ENCODE results near the gene DBNDD1.

Gene DBNDD1

DNA sequence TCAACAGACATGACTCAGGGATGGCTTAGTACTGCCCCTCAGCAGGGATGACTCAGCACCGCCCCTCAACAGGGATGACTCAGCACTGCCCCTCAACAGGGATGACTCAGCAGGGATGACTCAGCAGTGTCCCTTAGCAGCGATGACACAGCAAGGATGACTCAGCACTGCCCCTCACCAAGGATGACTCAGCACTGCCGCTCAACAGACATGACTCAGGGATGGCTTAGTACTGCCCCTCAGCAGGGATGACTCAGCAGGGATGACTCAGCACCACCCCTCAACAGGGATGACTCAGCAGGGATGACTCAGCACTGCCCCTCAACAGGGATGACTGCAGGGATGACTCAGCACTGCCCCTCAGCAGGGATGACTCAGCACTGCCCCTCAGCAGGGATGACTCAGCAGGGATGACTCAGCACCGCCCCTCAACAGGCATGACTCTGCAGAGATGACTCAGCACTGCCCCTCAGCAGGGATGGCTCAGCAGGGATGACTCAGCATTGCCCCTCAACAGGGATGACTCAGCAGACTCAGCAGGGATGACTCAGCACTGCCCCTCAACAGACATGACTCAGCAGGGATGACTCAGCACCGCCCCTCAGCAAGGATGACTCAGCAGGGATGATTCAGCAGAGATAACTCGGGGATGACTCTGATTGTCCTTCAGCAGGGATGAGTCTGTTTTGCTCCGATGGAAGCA, 23.6 kb downstream of the DBNDD1 start:
- peaks cover 21% of the 10 kb centered on the region for H3K9me3 Mint-ChIP-seq
- peak; percentile 70 for DNase-seq
- peaks cover 90% of the 10 kb centered on the region for H3K36me3 Mint-ChIP-seq (ENCODE audit: low read depth)

DNA sequence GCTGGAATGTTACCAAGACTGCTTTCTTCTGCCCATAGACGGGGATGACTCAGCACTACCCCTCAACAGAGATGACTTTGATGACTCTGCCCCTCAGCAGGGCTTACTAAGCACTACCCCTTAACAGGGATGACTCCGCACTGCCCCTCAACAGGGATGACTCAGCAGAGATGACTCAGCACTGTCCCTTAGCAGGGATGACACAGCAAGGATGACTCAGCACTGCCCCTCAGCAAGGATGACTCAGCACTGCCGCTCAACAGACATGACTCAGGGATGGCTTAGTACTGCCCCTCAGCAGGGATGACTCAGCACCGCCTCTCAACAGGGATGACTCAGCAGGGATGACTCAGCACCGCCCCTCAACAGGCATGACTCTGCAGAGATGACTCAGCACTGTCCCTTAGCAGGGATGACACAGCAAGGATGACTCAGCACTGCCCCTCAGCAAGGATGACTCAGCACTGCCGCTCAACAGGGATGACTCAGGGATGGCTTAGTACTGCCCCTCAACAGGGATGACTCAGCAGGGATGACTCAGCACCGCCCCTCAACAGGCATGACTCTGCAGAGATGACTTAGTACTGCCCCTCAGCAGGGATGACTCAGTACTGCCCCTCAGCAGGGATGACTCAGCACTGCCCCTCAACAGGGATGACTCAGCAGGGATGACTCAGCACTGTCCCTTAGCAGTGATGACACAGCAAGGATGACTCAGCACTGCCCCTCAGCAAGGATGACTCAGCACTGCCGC, 24.4 kb downstream of the DBNDD1 start:
- Mint-ChIP-seq H3K27ac (peak overlapping the region; percentile 99), H3K4me1 (ENCODE audit: low read depth) (peaks cover 19% of the 10 kb centered on the region), H3K9me3 (peaks cover 21% of the 10 kb centered on the region), H3K27me3 (peaks cover 14% of the 10 kb centered on the region), H3K4me3 (peak overlapping the region; percentile 71), H3K36me3 (ENCODE audit: low read depth) (peaks cover 90% of the 10 kb centered on the region)
- peak; percentile 67 for DNase-seq

More for the DNA sequence above, 23.6 kb downstream of the DBNDD1 start:
- H3K4me3 Mint-ChIP-seq, result peak overlapping the region; percentile 71
- H3K4me1 Mint-ChIP-seq (ENCODE audit: low read depth), result peaks cover 19% of the 10 kb centered on the region
- peaks cover 14% of the 10 kb centered on the region for H3K27me3 Mint-ChIP-seq
- H3K27ac Mint-ChIP-seq, result peak overlapping the region; percentile 99

DNA sequence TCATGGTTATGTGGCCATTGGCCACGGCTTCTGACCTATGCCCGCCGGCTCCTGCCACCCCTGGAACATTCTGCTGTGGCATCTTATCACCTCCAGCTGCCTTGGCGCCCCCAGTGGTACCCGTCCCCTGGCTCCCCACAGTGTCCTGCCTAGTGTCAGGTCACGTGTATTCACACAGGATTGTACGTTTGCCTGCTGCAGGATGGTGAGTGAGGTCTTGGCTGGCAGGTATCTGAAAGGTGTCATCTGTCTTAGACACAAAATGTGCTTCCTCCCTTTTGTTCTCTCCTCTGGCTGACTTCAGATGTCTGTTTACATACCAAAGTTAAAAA, 24.9 kb downstream of the DBNDD1 start:
- Mint-ChIP-seq H3K36me3 (ENCODE audit: low read depth) (peaks cover 89% of the 10 kb centered on the region), H3K27ac (peak overlapping the region; percentile 99), H3K4me1 (ENCODE audit: low read depth) (peaks cover 19% of the 10 kb centered on the region), H3K4me3 (peak overlapping the region; percentile 71), H3K27me3 (peaks cover 14% of the 10 kb centered on the region), H3K9me3 (peaks cover 21% of the 10 kb centered on the region)
- no peak for DNase-seq

DNA sequence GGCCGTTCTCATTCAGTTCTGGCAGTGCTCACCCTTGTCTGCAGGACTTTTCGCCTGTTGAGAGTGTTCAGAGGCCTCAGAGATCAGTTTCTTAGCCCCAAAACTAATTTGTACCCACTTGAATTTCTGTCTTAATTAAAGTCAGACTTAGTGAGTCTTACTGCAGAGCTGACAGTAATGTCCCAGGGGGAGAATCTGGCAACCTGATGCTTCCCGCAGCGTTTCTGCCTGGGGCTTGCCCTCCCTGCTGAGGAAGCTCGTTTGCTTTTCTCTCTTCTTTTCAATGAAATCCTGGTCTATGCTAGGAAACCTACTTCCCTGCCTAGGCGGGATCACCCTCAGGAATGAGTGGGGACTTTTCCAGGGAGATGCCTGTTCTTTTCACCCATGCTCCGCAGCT, 25.3 kb downstream of the DBNDD1 start:
- peaks cover 21% of the 10 kb centered on the region for H3K9me3 Mint-ChIP-seq
- H3K4me1 Mint-ChIP-seq (ENCODE audit: low read depth), result peaks cover 19% of the 10 kb centered on the region
- H3K27me3 Mint-ChIP-seq, result peaks cover 14% of the 10 kb centered on the region
- peak overlapping the region; percentile 99 for H3K27ac Mint-ChIP-seq
- no peak for DNase-seq
- peaks cover 89% of the 10 kb centered on the region for H3K36me3 Mint-ChIP-seq (ENCODE audit: low read depth)
- no peak overlapping the region for H3K4me3 Mint-ChIP-seq

DNA sequence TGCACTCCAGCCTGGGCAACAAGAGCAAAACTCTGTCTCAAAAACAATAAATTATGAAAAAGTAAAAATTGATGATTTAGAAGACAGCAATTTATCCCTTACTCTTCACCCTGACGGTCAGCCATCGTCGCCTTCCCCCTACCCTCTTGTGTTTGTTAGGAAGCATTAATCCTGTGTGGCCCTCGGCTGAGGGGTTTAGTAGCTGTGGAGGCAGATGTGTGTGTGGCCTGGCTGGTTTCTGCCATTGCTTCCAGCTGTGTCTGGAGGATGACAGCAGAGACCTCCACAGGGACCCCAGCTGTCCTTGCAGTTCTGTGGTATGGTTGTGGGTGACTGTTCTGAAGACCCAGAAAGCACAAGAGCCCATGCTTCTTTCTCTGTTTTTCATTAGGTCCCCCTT, 25.9 kb downstream of the DBNDD1 start:
- Mint-ChIP-seq H3K4me3 (no peak overlapping the region), H3K4me1 (ENCODE audit: low read depth) (peaks cover 19% of the 10 kb centered on the region), H3K27me3 (peaks cover 14% of the 10 kb centered on the region), H3K36me3 (ENCODE audit: low read depth) (peaks cover 89% of the 10 kb centered on the region), H3K9me3 (peaks cover 21% of the 10 kb centered on the region), H3K27ac (peak overlapping the region; percentile 99)
- no peak for DNase-seq

DNA sequence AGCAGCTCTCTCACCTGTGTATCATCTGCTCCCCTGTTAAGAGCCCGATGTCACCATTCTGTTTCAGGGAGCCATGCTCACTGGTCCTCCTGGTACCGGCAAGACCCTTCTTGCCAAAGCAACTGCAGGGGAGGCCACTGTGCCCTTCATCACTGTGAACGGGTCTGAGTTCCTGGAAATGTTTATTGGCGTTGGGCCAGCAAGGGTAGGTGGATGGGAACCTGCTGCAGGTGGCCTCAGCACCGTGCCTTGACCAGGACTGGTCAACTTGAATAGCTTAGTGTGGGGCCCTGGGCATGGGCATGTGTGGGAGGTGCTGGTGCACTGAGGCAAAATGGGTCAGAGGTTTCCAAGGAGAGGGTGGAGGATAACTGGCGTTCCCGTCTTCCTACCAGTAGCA, 28.5 kb downstream of the DBNDD1 start:
- peaks cover 14% of the 10 kb centered on the region for H3K9me3 Mint-ChIP-seq
- H3K27me3 Mint-ChIP-seq, result peaks cover 12% of the 10 kb centered on the region
- DNase-seq, result no peak
- H3K4me1 Mint-ChIP-seq (ENCODE audit: low read depth), result peaks cover 11% of the 10 kb centered on the region
- H3K27ac Mint-ChIP-seq, result no peak overlapping the region
- H3K36me3 Mint-ChIP-seq (ENCODE audit: low read depth), result peaks cover 95% of the 10 kb centered on the region
- no peak overlapping the region for H3K4me3 Mint-ChIP-seq

DNA sequence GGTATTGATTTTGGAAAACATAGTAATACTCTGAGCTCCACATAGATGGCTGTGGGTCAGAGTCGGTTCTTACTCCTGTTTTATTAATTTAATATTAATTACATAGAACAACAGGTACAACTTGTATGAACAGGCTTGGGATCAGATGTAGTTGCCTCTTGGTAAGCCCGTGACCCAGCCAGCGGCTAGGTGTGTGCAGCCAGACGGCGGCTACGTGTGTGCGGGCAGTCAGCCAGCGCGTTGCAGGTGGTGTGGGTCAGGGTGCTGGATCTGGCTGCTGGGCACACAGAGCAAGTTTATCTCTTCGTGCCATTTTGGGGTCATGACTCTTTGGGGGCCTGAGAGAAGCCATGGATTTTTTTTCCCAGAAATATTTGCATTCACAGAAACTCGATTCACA, 30.3 kb downstream of the DBNDD1 start:
- no peak overlapping the region for H3K27ac Mint-ChIP-seq
- no peak for DNase-seq
- H3K9me3 Mint-ChIP-seq, result peaks cover 2% of the 10 kb centered on the region
- H3K4me3 Mint-ChIP-seq, result no peak overlapping the region
- H3K27me3 Mint-ChIP-seq, result no peaks in the 10 kb centered on the region
- peaks cover 4% of the 10 kb centered on the region for H3K4me1 Mint-ChIP-seq (ENCODE audit: low read depth)
- peaks cover 93% of the 10 kb centered on the region for H3K36me3 Mint-ChIP-seq (ENCODE audit: low read depth)

DNA sequence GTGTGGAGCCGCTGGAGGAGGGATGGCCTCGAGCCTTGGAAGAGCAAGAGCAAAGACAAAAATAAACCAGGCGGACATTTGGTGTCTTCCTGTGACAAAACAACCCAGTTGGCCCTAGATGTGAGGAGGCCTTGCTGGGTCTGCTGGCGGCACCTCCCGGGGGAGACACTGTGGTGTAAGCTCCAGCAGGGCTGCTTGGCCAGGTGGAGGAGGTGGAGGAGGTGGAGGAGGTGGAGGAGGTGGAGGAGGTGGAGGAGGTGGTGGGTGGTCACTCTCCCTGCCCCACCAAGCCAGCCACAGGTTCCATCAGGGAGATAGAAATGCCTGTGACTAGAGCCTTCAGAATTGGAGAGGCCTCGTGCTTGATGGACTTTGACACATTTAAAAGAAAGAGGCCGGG, 32.1 kb downstream of the DBNDD1 start:
- Mint-ChIP-seq H3K36me3 (ENCODE audit: low read depth) (peaks cover 90% of the 10 kb centered on the region), H3K4me3 (no peak overlapping the region), H3K27ac (no peak overlapping the region), H3K4me1 (ENCODE audit: low read depth) (peaks cover 13% of the 10 kb centered on the region), H3K9me3 (no peaks in the 10 kb centered on the region), H3K27me3 (no peaks in the 10 kb centered on the region)
- DNase-seq, result no peak

DNA sequence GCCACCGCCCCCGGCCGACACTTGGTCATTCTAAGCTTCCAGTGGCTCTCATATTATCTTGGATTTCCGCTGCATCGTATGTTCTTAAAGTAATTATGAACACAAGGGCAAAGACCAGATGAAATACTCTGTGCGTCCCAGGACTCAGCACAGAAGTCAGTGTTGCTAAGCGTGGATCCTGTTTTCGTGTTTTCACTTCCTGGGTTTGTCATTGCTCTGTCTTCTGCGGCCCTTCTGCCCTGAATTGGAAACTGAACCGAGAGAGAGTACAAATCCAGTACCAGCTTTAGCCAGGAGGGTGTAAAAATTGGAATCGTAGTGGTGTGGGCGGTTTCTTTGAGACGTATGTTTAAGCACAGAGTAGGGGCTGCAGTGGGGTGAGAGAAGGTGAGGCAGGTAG, 32.7 kb downstream of the DBNDD1 start:
- Mint-ChIP-seq H3K9me3 (no peaks in the 10 kb centered on the region), H3K36me3 (ENCODE audit: low read depth) (peaks cover 90% of the 10 kb centered on the region), H3K27ac (no peak overlapping the region), H3K4me3 (no peak overlapping the region), H3K4me1 (ENCODE audit: low read depth) (peaks cover 16% of the 10 kb centered on the region), H3K27me3 (no peaks in the 10 kb centered on the region)
- no peak for DNase-seq

DNA sequence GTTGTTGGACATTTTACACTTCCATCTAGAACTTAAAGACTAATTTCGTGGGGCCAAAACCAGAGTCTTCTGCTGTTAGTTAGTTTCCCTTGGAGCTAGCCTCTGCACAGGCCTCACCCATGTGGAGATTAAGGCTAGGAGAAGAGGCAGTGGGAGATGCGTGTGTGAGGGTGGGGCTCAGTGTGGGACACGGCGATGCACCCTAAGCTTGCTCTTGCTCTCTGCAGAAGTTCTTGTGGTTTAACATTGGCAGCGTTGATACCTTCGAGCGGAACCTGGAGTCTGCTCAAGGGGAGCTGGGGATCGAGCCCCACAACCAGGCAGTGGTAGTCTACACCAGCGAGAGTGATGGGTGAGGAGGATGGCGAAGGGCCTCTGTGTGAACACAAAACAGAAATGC, 34.0 kb downstream of the DBNDD1 start:
- DNase-seq, result no peak
- peaks cover 23% of the 10 kb centered on the region for H3K4me1 Mint-ChIP-seq (ENCODE audit: low read depth)
- no peak overlapping the region for H3K4me3 Mint-ChIP-seq
- no peaks in the 10 kb centered on the region for H3K27me3 Mint-ChIP-seq
- H3K36me3 Mint-ChIP-seq (ENCODE audit: low read depth), result peaks cover 87% of the 10 kb centered on the region
- H3K9me3 Mint-ChIP-seq, result no peaks in the 10 kb centered on the region
- H3K27ac Mint-ChIP-seq, result no peak overlapping the region

DNA sequence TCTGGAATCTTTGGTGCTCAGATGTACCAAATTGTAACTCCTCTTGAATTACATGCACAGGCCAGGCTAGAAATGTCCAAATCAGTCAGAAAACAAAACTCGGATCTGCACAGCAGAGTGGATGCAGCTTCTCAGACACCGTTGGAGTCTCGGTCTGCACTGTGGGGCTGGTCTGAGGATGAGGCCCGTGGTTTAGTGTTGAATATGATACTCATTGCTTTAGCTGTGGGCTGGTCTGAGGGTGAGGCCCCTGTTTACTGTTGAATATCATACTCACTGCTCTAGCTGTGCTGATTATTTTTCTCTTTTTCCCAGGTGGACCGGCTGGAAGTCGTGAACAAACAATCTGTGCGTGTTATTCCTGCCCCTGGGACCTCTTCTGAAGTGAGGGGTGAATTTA, 35.0 kb downstream of the DBNDD1 start:
- Mint-ChIP-seq H3K4me3 (no peak overlapping the region), H3K4me1 (ENCODE audit: low read depth) (peaks cover 25% of the 10 kb centered on the region), H3K27ac (peak overlapping the region; percentile 66), H3K9me3 (no peaks in the 10 kb centered on the region), H3K27me3 (no peaks in the 10 kb centered on the region), H3K36me3 (ENCODE audit: low read depth) (peaks cover 89% of the 10 kb centered on the region)
- no peak for DNase-seq

DNA sequence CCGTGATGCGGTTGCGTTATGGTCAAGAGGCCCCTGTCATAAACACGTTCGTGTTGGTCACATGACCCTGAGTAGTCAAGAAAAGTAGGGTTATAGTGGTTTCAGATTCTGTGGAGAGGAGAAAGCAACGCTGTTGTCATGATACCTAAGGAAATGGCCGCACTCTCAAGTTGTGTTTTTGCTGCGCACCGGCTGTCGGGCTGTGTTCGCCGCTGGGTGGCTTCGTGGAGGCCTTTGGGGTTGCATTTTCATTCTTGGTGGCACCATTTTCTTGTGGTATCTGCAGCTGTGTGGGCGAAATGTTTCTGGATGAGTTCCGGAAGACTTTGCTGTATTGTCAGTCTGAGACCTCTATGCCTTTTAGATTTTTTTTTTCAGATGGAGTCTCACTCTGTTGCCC, 35.7 kb downstream of the DBNDD1 start:
- H3K4me1 Mint-ChIP-seq (ENCODE audit: low read depth), result peaks cover 29% of the 10 kb centered on the region
- H3K4me3 Mint-ChIP-seq, result no peak overlapping the region
- peaks cover 89% of the 10 kb centered on the region for H3K36me3 Mint-ChIP-seq (ENCODE audit: low read depth)
- DNase-seq, result no peak
- H3K27me3 Mint-ChIP-seq, result no peaks in the 10 kb centered on the region
- peak overlapping the region; percentile 66 for H3K27ac Mint-ChIP-seq
- no peaks in the 10 kb centered on the region for H3K9me3 Mint-ChIP-seq

DNA sequence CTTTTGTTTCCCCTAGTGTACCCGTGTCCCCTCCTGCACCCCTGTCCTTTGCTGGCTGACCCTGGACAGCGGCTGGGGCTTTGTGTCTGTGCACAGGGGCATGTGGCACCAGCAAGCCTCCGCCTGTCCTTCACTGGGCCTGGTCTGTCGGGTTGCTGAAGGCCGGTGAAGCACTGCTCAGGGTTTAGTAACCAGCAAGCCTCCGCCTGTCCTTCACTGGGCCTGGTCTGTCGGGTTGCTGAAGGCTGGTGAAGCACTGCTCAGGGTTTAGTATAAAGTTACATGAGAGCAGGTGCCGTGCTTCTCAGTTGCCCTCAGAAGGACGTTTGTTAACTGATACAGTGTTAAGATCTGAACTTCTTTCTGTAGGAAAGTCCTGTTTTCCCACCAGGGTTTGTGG, 36.9 kb downstream of the DBNDD1 start:
- no peak overlapping the region for H3K4me3 Mint-ChIP-seq
- no peak for DNase-seq
- no peaks in the 10 kb centered on the region for H3K27me3 Mint-ChIP-seq
- H3K9me3 Mint-ChIP-seq, result no peaks in the 10 kb centered on the region
- H3K27ac Mint-ChIP-seq, result peak overlapping the region; percentile 82
- H3K36me3 Mint-ChIP-seq (ENCODE audit: low read depth), result peaks cover 91% of the 10 kb centered on the region
- peaks cover 29% of the 10 kb centered on the region for H3K4me1 Mint-ChIP-seq (ENCODE audit: low read depth)

DNA sequence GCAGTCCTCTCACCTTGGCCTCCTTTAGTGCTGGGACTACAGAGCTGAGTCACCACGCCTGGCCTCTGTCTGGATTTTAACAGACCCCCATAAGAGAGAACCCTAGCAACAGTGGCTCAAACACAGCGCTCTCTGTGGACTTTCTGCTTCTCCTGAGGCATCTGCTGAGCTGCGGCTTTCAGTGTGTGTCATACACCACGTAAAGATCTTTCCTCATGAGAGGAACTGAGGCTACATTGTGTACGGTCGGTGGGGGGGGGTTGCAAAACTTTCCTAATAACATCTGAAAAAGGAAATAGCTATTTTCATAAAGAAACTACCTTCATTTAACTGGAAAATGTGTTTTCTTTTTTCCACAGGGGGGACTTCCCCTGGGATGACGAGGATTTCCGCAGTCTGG, 37.8 kb downstream of the DBNDD1 start:
- Mint-ChIP-seq H3K4me3 (no peak overlapping the region), H3K36me3 (ENCODE audit: low read depth) (peaks cover 89% of the 10 kb centered on the region), H3K27ac (peak overlapping the region; percentile 82)

DNA sequence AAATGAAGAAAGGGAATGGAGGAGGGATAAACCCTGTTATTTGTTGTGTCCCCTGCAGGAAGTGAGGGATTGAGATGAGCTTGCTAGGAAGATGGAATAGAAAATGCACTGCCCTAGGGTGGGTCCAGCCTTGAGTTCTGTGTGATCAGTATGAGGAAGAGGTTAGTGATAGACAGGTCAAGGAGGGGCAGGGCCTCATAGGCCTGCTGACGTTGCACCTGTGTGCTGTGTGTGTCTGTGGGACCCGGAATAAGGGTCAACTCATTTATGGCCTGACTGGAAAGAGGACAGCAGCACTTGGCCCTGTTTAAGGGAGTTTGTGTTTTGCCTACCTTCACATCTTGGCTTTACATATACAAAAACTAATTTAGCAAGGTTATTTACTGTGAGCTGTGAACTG, 44.4 kb downstream of the DBNDD1 start:
- Mint-ChIP-seq H3K9me3 (peaks cover 7% of the 10 kb centered on the region), H3K36me3 (ENCODE audit: low read depth) (peaks cover 75% of the 10 kb centered on the region), H3K4me1 (ENCODE audit: low read depth) (peaks cover 47% of the 10 kb centered on the region), H3K4me3 (no peak overlapping the region), H3K27ac (no peak overlapping the region), H3K27me3 (no peaks in the 10 kb centered on the region)
- DNase-seq, result no peak

More for the DNA sequence above, 37.8 kb downstream of the DBNDD1 start:
- Mint-ChIP-seq H3K9me3 (no peaks in the 10 kb centered on the region), H3K4me1 (ENCODE audit: low read depth) (peaks cover 31% of the 10 kb centered on the region), H3K27me3 (no peaks in the 10 kb centered on the region)
- no peak for DNase-seq
